ENCODE data around the gene PALD1. TPM values are rescaled to one million over a fixed set of nuclear protein-coding genes. Genes with fewer than 3 reads are reported as not detected.
A peak's percentile ranks its signal among the peaks of the same experiment; 100 is the strongest.

Gene PALD1
- total and polyA plus RNA-seq, 2 of the 13 experiments (the other 11 are each of a cell fraction or from before 2014, with no cell fraction given): 0.07 to 0.09 TPM

DNA sequence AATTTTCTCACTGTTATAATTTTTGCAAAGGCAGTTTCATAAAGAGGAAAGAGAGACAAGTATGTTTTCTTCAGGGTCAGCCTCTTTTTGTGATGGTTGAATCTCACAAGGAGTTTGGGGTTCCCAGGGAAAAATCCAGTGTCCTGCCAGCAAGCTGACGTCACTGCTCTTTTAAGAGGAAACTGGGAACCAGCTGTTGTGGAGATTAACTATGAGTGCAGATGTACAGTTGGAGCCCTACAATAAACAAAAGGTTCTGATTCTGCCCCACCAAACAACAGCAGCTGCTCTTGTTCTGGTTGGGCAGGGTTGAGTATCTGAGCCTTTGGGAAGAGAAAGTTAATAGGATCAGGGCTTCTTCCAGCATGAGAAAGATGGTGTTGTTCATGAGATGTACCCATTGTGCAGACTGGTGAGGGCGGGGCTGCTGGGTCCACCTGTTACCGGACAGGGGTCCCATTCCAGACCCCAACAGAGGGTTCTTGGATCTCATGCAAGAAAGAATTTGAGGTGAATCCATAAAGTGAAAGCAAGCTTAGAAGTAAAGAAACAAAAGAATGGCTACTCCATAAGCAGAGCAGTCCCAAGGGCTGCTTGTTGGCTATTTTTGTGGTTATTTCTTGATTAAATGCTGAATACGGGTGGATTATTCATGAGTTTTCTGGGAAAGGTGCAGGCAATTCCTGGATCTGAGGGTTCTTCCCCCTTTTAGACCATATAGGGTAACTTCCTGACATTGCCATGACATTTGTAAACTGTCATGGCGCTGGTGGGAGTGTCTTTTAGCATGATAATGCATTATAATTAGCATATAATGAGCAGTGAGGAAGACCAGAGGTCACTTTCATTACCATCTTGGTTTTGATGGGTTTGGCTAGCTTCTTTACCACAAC is 111.4 kb downstream of the PALD1 start:
- intact Hi-C loops (cut with micrococcal nuclease; ENCODE audit: unreplicated experiment) (no loop called here), in situ Hi-C loops (cut with HindIII; ENCODE audit: extremely low pct_ligation_motif_present, low pct_unique_long_range_greater_than_20kb) (no loop called here)
- DNase-seq (ENCODE audit: low spot score): no peak
- H4K20me1 ChIP-seq (ENCODE audit: insufficient read depth, low read length): no peaks in the 10 kb centered on the region
- no TSS peak for BruUV-seq (replicated peaks)
- no peak overlapping the region for H3K4me2 ChIP-seq (ENCODE audit: low read depth, low read length)
- no peaks in the 10 kb centered on the region for H3K9me3 ChIP-seq (ENCODE audit: low read length)
- H3K27me3 ChIP-seq (ENCODE audit: control insufficient read depth in 1 of 2, insufficient read depth in 2 of 2, low read length in 2 of 2): peaks cover 0 to 3% of the 10 kb centered on the region in 2 experiments; a peak in 1 of 5 replicates
- CTCF ChIA-PET (ENCODE audit: low intra/inter-chr PET ratio, low total read pairs): no interaction called here
- H3K79me2 ChIP-seq (ENCODE audit: insufficient read depth, low read length): no peaks in the 10 kb centered on the region
- no peak for FAIRE-seq
- no peaks in the 10 kb centered on the region for H3K36me3 ChIP-seq (replicated peaks in 1 of 2; ENCODE audit: control insufficient read depth in 1 of 2, insufficient read depth in 2 of 2, low read length in 2 of 2)
- peaks cover 12% of the 10 kb centered on the region for H3K4me1 ChIP-seq (ENCODE audit: insufficient read depth, low read length)
- WGBS (ENCODE audit: low lambda C conversion rate): 68% methylated on average over 5 of the region's 5 CpGs
- H3K4me3 ChIP-seq (replicated peaks in 1 of 3; ENCODE audit: insufficient read depth in 1 of 3, low read depth in 2 of 3, low read length in 3 of 3): no peak overlapping the region
- ATAC-seq: no peak
- no peak overlapping the region for H2AFZ ChIP-seq (ENCODE audit: low read length)
- no peak for TF ChIP-seq ZNF274 (CRISPR knock-in tag; IDR thresholded peaks at IDR 0.05)
- 0 out of 2 replicates have a peak, but pooled peaks have one; percentile 44 for TF ChIP-seq CREB1 (IDR thresholded peaks at IDR 0.05)
- TF ChIP-seq CREB1 (CRISPR knock-in tag; IDR thresholded peaks at IDR 0.05): no peak
- TF ChIP-seq, protein P1, sequence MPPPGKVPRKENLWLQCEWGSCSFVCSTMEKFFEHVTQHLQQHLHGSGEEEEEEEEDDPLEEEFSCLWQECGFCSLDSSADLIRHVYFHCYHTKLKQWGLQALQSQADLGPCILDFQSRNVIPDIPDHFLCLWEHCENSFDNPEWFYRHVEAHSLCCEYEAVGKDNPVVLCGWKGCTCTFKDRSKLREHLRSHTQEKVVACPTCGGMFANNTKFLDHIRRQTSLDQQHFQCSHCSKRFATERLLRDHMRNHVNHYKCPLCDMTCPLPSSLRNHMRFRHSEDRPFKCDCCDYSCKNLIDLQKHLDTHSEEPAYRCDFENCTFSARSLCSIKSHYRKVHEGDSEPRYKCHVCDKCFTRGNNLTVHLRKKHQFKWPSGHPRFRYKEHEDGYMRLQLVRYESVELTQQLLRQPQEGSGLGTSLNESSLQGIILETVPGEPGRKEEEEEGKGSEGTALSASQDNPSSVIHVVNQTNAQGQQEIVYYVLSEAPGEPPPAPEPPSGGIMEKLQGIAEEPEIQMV (CRISPR knock-in tag; IDR thresholded peaks at IDR 0.05; ENCODE audit: low read depth): no peak
- POLR2A ChIA-PET: no interaction called here
- H3K27ac ChIP-seq (ENCODE audit: extremely low read length, insufficient read depth, low read length): no peak overlapping the region
- H3K9ac ChIP-seq (ENCODE audit: insufficient read depth, low read depth, low read length): no peak overlapping the region

DNA sequence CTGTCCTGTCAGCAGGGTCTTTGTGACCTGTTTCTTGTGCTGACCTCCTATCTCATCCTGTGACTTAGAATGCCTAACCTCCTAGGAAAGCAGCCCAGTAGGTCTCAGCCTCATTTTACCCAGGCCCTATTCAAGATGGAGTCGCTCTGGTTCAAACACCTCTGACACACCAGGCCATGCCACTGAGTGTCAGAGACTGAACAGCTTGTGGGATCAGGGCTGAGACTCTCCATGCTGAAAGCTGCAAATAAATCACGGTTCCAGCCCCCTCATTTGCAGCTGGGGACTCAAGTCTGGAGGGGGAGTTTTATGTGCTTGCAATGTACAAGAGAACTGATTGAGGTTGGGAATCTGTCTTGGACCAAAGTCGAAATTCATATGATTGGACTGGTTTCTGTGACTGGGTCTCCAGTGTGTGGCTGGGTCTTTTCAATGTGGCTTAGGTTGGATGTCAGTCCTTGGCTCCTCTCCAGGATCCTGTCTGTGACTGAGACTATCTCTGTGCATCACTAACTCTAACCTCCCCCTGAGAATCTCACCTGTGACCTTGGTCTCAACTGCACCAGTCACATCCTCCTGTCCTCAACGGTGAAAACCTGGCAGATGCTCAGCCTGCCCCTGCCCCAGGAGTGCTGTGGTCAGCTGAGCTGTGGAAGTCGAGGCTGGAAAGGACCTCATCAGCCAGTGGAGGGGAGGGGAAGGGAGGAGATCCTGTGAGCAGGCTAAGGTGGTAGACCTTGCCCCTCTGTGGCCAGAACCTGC is 112.3 kb downstream of the PALD1 start:
- Histone ChIP-seq H3K27ac (ENCODE audit: extremely low read length, insufficient read depth, low read length) (no peak overlapping the region), H3K4me3 (replicated peaks in 1 of 3; ENCODE audit: insufficient read depth in 1 of 3, low read depth in 2 of 3, low read length in 3 of 3) (no peak overlapping the region), H3K9ac (ENCODE audit: insufficient read depth, low read depth, low read length) (no peak overlapping the region), H3K4me1 (ENCODE audit: insufficient read depth, low read length) (peaks cover 20% of the 10 kb centered on the region), H3K27me3 (ENCODE audit: control insufficient read depth in 1 of 2, insufficient read depth in 2 of 2, low read length in 2 of 2) (peaks cover 0 to 3% of the 10 kb centered on the region in 2 experiments; a peak in 1 of 5 replicates), H3K79me2 (ENCODE audit: insufficient read depth, low read length) (no peaks in the 10 kb centered on the region), H2AFZ (ENCODE audit: low read length) (no peak overlapping the region), H3K9me3 (ENCODE audit: low read length) (no peaks in the 10 kb centered on the region), H3K4me2 (ENCODE audit: low read depth, low read length) (no peak overlapping the region), H3K36me3 (replicated peaks in 1 of 2; ENCODE audit: control insufficient read depth in 1 of 2, insufficient read depth in 2 of 2, low read length in 2 of 2) (no peaks in the 10 kb centered on the region), H4K20me1 (ENCODE audit: insufficient read depth, low read length) (no peaks in the 10 kb centered on the region)
- FAIRE-seq (no peak), DNase-seq (ENCODE audit: low spot score) (no peak), ATAC-seq (no peak)
- BruUV-seq (replicated peaks): no TSS peak
- 50% methylated on average over 4 of the region's 5 CpGs for WGBS (ENCODE audit: low lambda C conversion rate)
- intact Hi-C loops (cut with micrococcal nuclease; ENCODE audit: unreplicated experiment) (no loop called here), in situ Hi-C loops (cut with HindIII; ENCODE audit: extremely low pct_ligation_motif_present, low pct_unique_long_range_greater_than_20kb) (no loop called here)
- ChIA-PET CTCF (ENCODE audit: low intra/inter-chr PET ratio, low total read pairs) (no interaction called here), POLR2A (no interaction called here)
- TF ChIP-seq REL (CRISPR knock-in tag; conservative IDR thresholded peaks at IDR 0.05): no peak
- TF ChIP-seq, protein P2, sequence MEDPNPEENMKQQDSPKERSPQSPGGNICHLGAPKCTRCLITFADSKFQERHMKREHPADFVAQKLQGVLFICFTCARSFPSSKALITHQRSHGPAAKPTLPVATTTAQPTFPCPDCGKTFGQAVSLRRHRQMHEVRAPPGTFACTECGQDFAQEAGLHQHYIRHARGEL (CRISPR knock-in tag; IDR thresholded peaks at IDR 0.05): no peak
- no peak for TF ChIP-seq STAT5B (CRISPR knock-in tag; IDR thresholded peaks at IDR 0.05)
- TF ChIP-seq, protein P3, sequence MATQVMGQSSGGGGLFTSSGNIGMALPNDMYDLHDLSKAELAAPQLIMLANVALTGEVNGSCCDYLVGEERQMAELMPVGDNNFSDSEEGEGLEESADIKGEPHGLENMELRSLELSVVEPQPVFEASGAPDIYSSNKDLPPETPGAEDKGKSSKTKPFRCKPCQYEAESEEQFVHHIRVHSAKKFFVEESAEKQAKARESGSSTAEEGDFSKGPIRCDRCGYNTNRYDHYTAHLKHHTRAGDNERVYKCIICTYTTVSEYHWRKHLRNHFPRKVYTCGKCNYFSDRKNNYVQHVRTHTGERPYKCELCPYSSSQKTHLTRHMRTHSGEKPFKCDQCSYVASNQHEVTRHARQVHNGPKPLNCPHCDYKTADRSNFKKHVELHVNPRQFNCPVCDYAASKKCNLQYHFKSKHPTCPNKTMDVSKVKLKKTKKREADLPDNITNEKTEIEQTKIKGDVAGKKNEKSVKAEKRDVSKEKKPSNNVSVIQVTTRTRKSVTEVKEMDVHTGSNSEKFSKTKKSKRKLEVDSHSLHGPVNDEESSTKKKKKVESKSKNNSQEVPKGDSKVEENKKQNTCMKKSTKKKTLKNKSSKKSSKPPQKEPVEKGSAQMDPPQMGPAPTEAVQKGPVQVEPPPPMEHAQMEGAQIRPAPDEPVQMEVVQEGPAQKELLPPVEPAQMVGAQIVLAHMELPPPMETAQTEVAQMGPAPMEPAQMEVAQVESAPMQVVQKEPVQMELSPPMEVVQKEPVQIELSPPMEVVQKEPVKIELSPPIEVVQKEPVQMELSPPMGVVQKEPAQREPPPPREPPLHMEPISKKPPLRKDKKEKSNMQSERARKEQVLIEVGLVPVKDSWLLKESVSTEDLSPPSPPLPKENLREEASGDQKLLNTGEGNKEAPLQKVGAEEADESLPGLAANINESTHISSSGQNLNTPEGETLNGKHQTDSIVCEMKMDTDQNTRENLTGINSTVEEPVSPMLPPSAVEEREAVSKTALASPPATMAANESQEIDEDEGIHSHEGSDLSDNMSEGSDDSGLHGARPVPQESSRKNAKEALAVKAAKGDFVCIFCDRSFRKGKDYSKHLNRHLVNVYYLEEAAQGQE (IDR thresholded peaks at IDR 0.05; ENCODE audit: borderline replicate concordance in 1 of 2, low read depth in 1 of 2, low read length in 2 of 2): no peak
- no peak for TF ChIP-seq ZKSCAN5 (CRISPR knock-in tag; IDR thresholded peaks at IDR 0.05)

Measured in HepG2 (cell line).